Psoas muscle (tissue), 8 donors: ENCODE data around the gene TTBK2. TPM values are rescaled to one million over a fixed set of nuclear protein-coding genes. Genes with fewer than 3 reads are reported as not detected.

ENCODE experiments used
- ATAC-seq, 4 donors: fragments of 200-7000 bp; cut with Tn5 transposase; one replicate each; pipeline ENCODE4 v1.9.1; 2020; ENCODE audit warnings: moderate library complexity in 3 of 4, mild to moderate bottlenecking in 2 of 4
- DNase-seq, 2 donors: peaks; one replicate each; pipeline ENCODE4 v3.0.0-alpha.2; 2020
- H3K27ac ChIP-seq: fragments of 200-600 bp; one replicate; pipeline ENCODE4 v1.8.0; 2022
- H3K27me3 ChIP-seq, 3 donors: fragments of 200-600 bp in 1 of 3; one replicate each; pipeline versions ENCODE4 v1.6.1 to v1.8.0; 2013 to 2022; ENCODE audit warnings: low read length in 2 of 3, mild to moderate bottlenecking in 2 of 3, moderate library complexity in 1 of 3; ENCODE audit not compliant: insufficient read depth in 3 of 3
- H3K36me3 ChIP-seq, 2 donors: fragments of 200-600 bp in 1 of 2; one replicate each; pipeline versions ENCODE4 v1.6.1 to v1.8.0; 2013 to 2022; ENCODE audit warnings: low read depth in 1 of 2, mild to moderate bottlenecking in 1 of 2, moderate library complexity in 1 of 2; ENCODE audit not compliant: insufficient read depth in 1 of 2
- H3K4me1 ChIP-seq: fragments of 200-600 bp; one replicate; pipeline ENCODE4 v1.8.0; 2022
- H3K4me3 ChIP-seq: fragments of 200-600 bp; one replicate; pipeline ENCODE4 v1.8.0; 2022; ENCODE audit warnings: mild to moderate bottlenecking
- H3K9me3 ChIP-seq: fragments of 200-600 bp; one replicate; pipeline ENCODE4 v1.8.0; 2022
- CTCF ChIP-seq: fragments of 200-600 bp; IDR thresholded peaks from one replicate; pipeline ENCODE4 v1.8.0; 2022; ENCODE audit warnings: antibody characterized with exemption
- WGBS, 3 donors: extraction: QIAGEN DNeasy Blood & Tissue Kit; methylation state at CpG; one replicate each; pipeline versions ENCODE4 v1.1.6 to v1.1.7; 2013; 5-methylcytosine and 5-hydroxymethylcytosine counted together
- intact Hi-C, 2 donors: fragments of 100-400 bp; cut with DNase I; formaldehyde crosslinking; loops; one replicate each; pipeline versions ENCODE4 v1.11.0 to v1.14.2; 2022
- polyA plus RNA-seq, 3 donors: library from polyadenylated mRNA; stranded (reverse); fragments of 200-250 nt; gene quantifications; one replicate each; pipeline ENCODE4 v1.2.3, GENCODE V29; 2013
- total RNA-seq, 4 donors: library from RNA; stranded (reverse); fragmentation: NEBNext Ultra II Directional in 2 of 4; extraction: Animal tissue kit (Norgen Biotek cat#: 25700) in 2 of 4; gene quantifications; one replicate each; pipeline versions ENCODE4 v1.2.1 to v1.2.4, GENCODE V29; 2021 to 2023
- donor health status: healthy with polysubstance abuse.
- donor health status: DM: no; HTN: no; CAD: no; lungs with moderate emphysema.
- donor health status: Bipolar disorder and iron deficiency.
- donor health status: healthy.
- donor health status: DM: yes; HTN: yes; CAD: no.
- donor health status: DM: no; HTN: no; CAD: no.
- donor health status: DM: no; HTN: no; CAD: no.
- donor health status: DM: yes; HTN: yes; CAD: no.

Gene TTBK2
- total and polyA plus RNA-seq, 7 donors, result 1.4 to 23.0 (median 15.8) TPM

GRCh38 chr15:42858540-42858939 is 62.0 kb downstream of the TTBK2 start:
- Histone ChIP-seq H3K27ac (no peak overlapping the region), H3K9me3 (no peaks in the 10 kb centered on the region), H3K27me3 (no peaks in the 10 kb centered on the region), H3K36me3 (peaks cover 0 to 5% of the 10 kb centered on the region in 2 donors), H3K4me3 (no peak overlapping the region), H3K4me1 (peaks cover 19% of the 10 kb centered on the region)
- DNase-seq (no peak), ATAC-seq (peak in 1 of 4 donors; percentile 54)
- WGBS, 3 donors, result 43 to 52% (median 44%) methylated on average over 2 of the region's 2 CpGs
- TF ChIP-seq CTCF, result no peak
- intact Hi-C loops, result loop anchor here in 1 of 2 donors (5.0 kb wide), 1 partner anchor 59 kb away; no protein-coding TSS in a partner anchor

GRCh38 chr15:42854576-42854975 is 66.0 kb downstream of the TTBK2 start:
- H3K9me3 ChIP-seq, result no peaks in the 10 kb centered on the region
- intact Hi-C loops, result no loop called here
- H3K4me3 ChIP-seq, result no peak overlapping the region
- peaks cover 0 to 20% of the 10 kb centered on the region in 2 donors for H3K36me3 ChIP-seq
- H3K4me1 ChIP-seq, result peaks cover 12% of the 10 kb centered on the region
- 92 to 95% (median 95%) methylated on average over 3 of the region's 3 CpGs for WGBS, 3 donors
- no peak for TF ChIP-seq CTCF
- ATAC-seq, result peak in 2 of 4 donors; percentile 57
- DNase-seq, result no peak
- H3K27ac ChIP-seq, result no peak overlapping the region
- H3K27me3 ChIP-seq, result no peaks in the 10 kb centered on the region

- intact Hi-C loops, result no loop called here
- H3K4me1 ChIP-seq, result no peaks in the 10 kb centered on the region
- DNase-seq, result no peak
- H3K9me3 ChIP-seq, result no peaks in the 10 kb centered on the region
- WGBS, 3 donors, result 75 to 77% (median 75%) methylated on average over 2 of the region's 2 CpGs
- no peak overlapping the region for H3K27ac ChIP-seq
- ATAC-seq, result no peak
- H3K27me3 ChIP-seq, result no peaks in the 10 kb centered on the region
- H3K36me3 ChIP-seq, result peaks cover 0 to 23% of the 10 kb centered on the region in 2 donors
- no peak for TF ChIP-seq CTCF
- no peak overlapping the region for H3K4me3 ChIP-seq
These were observed 70.7 kb downstream of the TTBK2 start for GRCh38 chr15:42849836-42850235.

- Histone ChIP-seq H3K9me3 (peaks cover 7% of the 10 kb centered on the region), H3K4me1 (no peaks in the 10 kb centered on the region), H3K27ac (no peak overlapping the region), H3K4me3 (no peak overlapping the region), H3K36me3 (peaks cover 0 to 27% of the 10 kb centered on the region in 2 donors), H3K27me3 (no peaks in the 10 kb centered on the region)
- no peak for ATAC-seq
- intact Hi-C loops, result no loop called here
- TF ChIP-seq CTCF, result no peak
- DNase-seq, result no peak
These were observed 71.7 kb downstream of the TTBK2 start for GRCh38 chr15:42848846-42849245.

GRCh38 chr15:42846647-42847046 is 73.9 kb downstream of the TTBK2 start:
- 91 to 97% (median 95%) methylated on average over 1 of the region's 1 CpG for WGBS, 3 donors
- intact Hi-C loops, result no loop called here
- peaks cover 0 to 16% of the 10 kb centered on the region in 2 donors for H3K36me3 ChIP-seq
- no peak for ATAC-seq
- H3K4me1 ChIP-seq, result no peaks in the 10 kb centered on the region
- TF ChIP-seq CTCF, result no peak
- no peak for DNase-seq
- no peak overlapping the region for H3K4me3 ChIP-seq
- peaks cover 8% of the 10 kb centered on the region for H3K9me3 ChIP-seq
- H3K27me3 ChIP-seq, result no peaks in the 10 kb centered on the region
- no peak overlapping the region for H3K27ac ChIP-seq
